ENCODE data around the gene MCCC1.
"Not testable (repeated sequence)": the region's sequence is repeated elsewhere in the genome, so short reads cannot be mapped to it uniquely, and the experiment has no call there.

MCCC1 gene

GRCh38 chr3:183058351-183058750 lies 40.9 kb downstream of the MCCC1 start:
- DNase-seq (ENCODE audit: low read depth in 3 of 3, low spot score in 1 of 3), result no peak

- DNase-seq (ENCODE audit: low read depth in 3 of 3, low spot score in 1 of 3), result no peak
Observed at GRCh38 chr3:183050706-183051105, 48.6 kb downstream of the MCCC1 start.

GRCh38 chr3:183046883-183047282 lies 52.4 kb downstream of the MCCC1 start:
- DNase-seq (ENCODE audit: low read depth in 3 of 3, low spot score in 1 of 3), result no peak

- DNase-seq (ENCODE audit: low read depth in 3 of 3, low spot score in 1 of 3), result no peak
Observed at GRCh38 chr3:183044547-183045229, 54.6 kb downstream of the MCCC1 start.

- DNase-seq (ENCODE audit: low read depth in 3 of 3, low spot score in 1 of 3), result no peak
Observed at GRCh38 chr3:183038757-183039156, 60.5 kb downstream of the MCCC1 start.

- no peak for DNase-seq (ENCODE audit: low read depth in 3 of 3, low spot score in 1 of 3)
Observed at GRCh38 chr3:183038221-183038620, 61.1 kb downstream of the MCCC1 start.

GRCh38 chr3:183033746-183034145 lies 65.5 kb downstream of the MCCC1 start:
- DNase-seq (ENCODE audit: low read depth in 3 of 3, low spot score in 1 of 3), result no peak

- DNase-seq (ENCODE audit: low read depth in 3 of 3, low spot score in 1 of 3), result no peak
Observed at GRCh38 chr3:183032880-183033555, 66.3 kb downstream of the MCCC1 start.

GRCh38 chr3:183031826-183032225 lies 67.5 kb downstream of the MCCC1 start:
- DNase-seq (ENCODE audit: low read depth in 3 of 3, low spot score in 1 of 3), result no peak

GRCh38 chr3:183028416-183028815 lies 70.9 kb downstream of the MCCC1 start:
- no peak for DNase-seq (ENCODE audit: low read depth in 3 of 3, low spot score in 1 of 3)

- no peak for DNase-seq (ENCODE audit: low read depth in 3 of 3, low spot score in 1 of 3)
Observed at GRCh38 chr3:183027276-183027675, 72.0 kb downstream of the MCCC1 start.

GRCh38 chr3:183022936-183023516 lies 76.3 kb downstream of the MCCC1 start:
- DNase-seq (ENCODE audit: low read depth in 3 of 3, low spot score in 1 of 3), result no peak

- DNase-seq (ENCODE audit: low read depth in 3 of 3, low spot score in 1 of 3), result no peak
Observed at GRCh38 chr3:183018421-183019192, 80.7 kb downstream of the MCCC1 start.

- DNase-seq (ENCODE audit: low read depth in 3 of 3, low spot score in 1 of 3), result no peak
Observed at GRCh38 chr3:183015185-183015584, 84.1 kb downstream of the MCCC1 start.

GRCh38 chr3:183013856-183014255 lies 85.4 kb downstream of the MCCC1 start:
- DNase-seq (ENCODE audit: low read depth in 3 of 3, low spot score in 1 of 3), result no peak

- DNase-seq (ENCODE audit: low read depth in 3 of 3, low spot score in 1 of 3), result no peak
Observed at GRCh38 chr3:183013074-183013473, 86.2 kb downstream of the MCCC1 start.

- no peak for DNase-seq (ENCODE audit: low read depth in 3 of 3, low spot score in 1 of 3)
Observed at GRCh38 chr3:183008800-183009199, 90.5 kb downstream of the MCCC1 start.

GRCh38 chr3:183008303-183008702 lies 91.0 kb downstream of the MCCC1 start:
- DNase-seq (ENCODE audit: low read depth in 3 of 3, low spot score in 1 of 3), result no peak

GRCh38 chr3:183006396-183007002 lies 92.8 kb downstream of the MCCC1 start:
- DNase-seq (ENCODE audit: low read depth in 3 of 3, low spot score in 1 of 3), result no peak

GRCh38 chr3:182999767-183000166 lies 99.5 kb downstream of the MCCC1 start:
- no peak for DNase-seq (ENCODE audit: low read depth in 3 of 3, low spot score in 1 of 3)

- DNase-seq (ENCODE audit: low read depth in 3 of 3, low spot score in 1 of 3), result not testable (repeated sequence)
Observed at GRCh38 chr3:182993486-182994201, 105.7 kb downstream of the MCCC1 start.

Measured in stimulated activated CD4-positive, alpha-beta T cell treated with anti-CD3 and anti-CD28 coated beads, TNF-alpha, amount 100 ng/mL, for 1 hour (primary cell).